K562 (cell line): ENCODE measurements around the gene LBH. TPM values are rescaled to one million over a fixed set of nuclear protein-coding genes. Genes with fewer than 3 reads are reported as not detected.

Source experiments
- ATAC-seq: fragments of 200-7000 bp; cut with Tn5 transposase; 3 replicates; pipeline ENCODE4 v1.9.1; 2020; ENCODE audit warnings: moderate library complexity
- BruUV-seq: library from RNA; stranded (reverse); fragments of 400-500 nt; replicated peaks from 2 replicates; lab custom pipeline; 2021; lab: Mats Ljungman, UMichigan
- CTCF ChIA-PET: fragments of 300-600 bp; formaldehyde crosslinking; extraction: SDS; loops from one replicate; lab custom pipeline; 2021; ENCODE audit warnings: low intra/inter-chr PET ratio; lab: Yijun Ruan, JAX
- POLR2A ChIA-PET: fragments of 300-600, 350-650 bp; sonication (Branson Sonifier 250); formaldehyde crosslinking; extraction: SDS; loops from one replicate; lab custom pipeline; 2021; ENCODE audit warnings: antibody characterized with exemption, inconsistent platforms; lab: Yijun Ruan, JAX
- DNase-seq, 4 experiments: peaks; one replicate each; pipeline versions ENCODE4 v3.0.0 to v3.0.0-alpha.2; 2011 to 2018; ENCODE audit warnings: low spot score in 3 of 4, mixed read lengths in 3 of 4; ENCODE audit errors: extremely low read depth in 1 of 4
- FAIRE-seq: peaks from 2 replicates; lab custom pipeline; 2011; peaks lifted over from hg19 to GRCh38; lab: Jason Lieb, UNC
- H2AFZ ChIP-seq: 2 replicates; pipeline ENCODE4 v1.6.0; 2011; ENCODE audit warnings: low read depth, low read length, control low read depth, inconsistent platforms
- H3K27ac ChIP-seq: fragments of 200-600 bp; 3 replicates; pipeline ENCODE4 v1.8.0; 2011; ENCODE audit warnings: low read depth, mild to moderate bottlenecking, control low read depth, inconsistent platforms, low read length, moderate library complexity, mixed read lengths; ENCODE audit errors: extremely low read depth
- H3K27me3 ChIP-seq, 2 experiments: fragments of 300-600 bp in 1 of 2; 2 replicates in 1 of 2; 3 replicates in 1 of 2; pipeline versions ENCODE4 v1.6.0 to v1.8.0; 2011; ENCODE audit warnings: inconsistent platforms in 2 of 2, low read length in 2 of 2, mild to moderate bottlenecking in 1 of 2, mixed read lengths in 1 of 2, moderate library complexity in 1 of 2; ENCODE audit not compliant: control insufficient read depth in 2 of 2, insufficient read depth in 2 of 2
- H3K36me3 ChIP-seq: fragments of 300-600 bp; 3 replicates; pipeline ENCODE4 v1.8.0; 2011; ENCODE audit warnings: mild to moderate bottlenecking, low read length, inconsistent platforms; ENCODE audit not compliant: control insufficient read depth, insufficient read depth
- H3K4me1 ChIP-seq, 2 experiments: fragments of 200-600 bp in 1 of 2; replicated peaks in 1 of 2; 2 replicates in 1 of 2; 3 replicates in 1 of 2; pipeline versions ENCODE4 v1.5.1 to v1.8.0; 2011; ENCODE audit warnings: inconsistent platforms in 2 of 2, low read length in 2 of 2, mild to moderate bottlenecking in 1 of 2, mixed read lengths in 1 of 2, moderate library complexity in 1 of 2; ENCODE audit not compliant: control insufficient read depth in 2 of 2, insufficient read depth in 2 of 2
- H3K4me2 ChIP-seq: 2 replicates; pipeline ENCODE4 v1.6.1; 2011; ENCODE audit warnings: low read length, control low read depth, inconsistent platforms, mixed read lengths; ENCODE audit not compliant: insufficient read depth
- H3K4me3 ChIP-seq: fragments of 200-600 bp; sonication (generic), shearing (Covaris generic); 2 replicates; pipeline ENCODE4 v1.5.1; 2016; ENCODE audit warnings: control low read depth, inconsistent platforms
- H3K79me2 ChIP-seq: fragments of 200-600 bp; 3 replicates; pipeline ENCODE4 v1.8.0; 2011; ENCODE audit warnings: low read length, inconsistent platforms; ENCODE audit not compliant: control insufficient read depth, insufficient read depth
- H3K9ac ChIP-seq, 2 experiments: 2 replicates each; pipeline versions ENCODE4 v1.6.0 to v1.6.1; 2011; ENCODE audit warnings: low read depth in 2 of 2, low read length in 2 of 2, control low read depth in 1 of 2, inconsistent platforms in 1 of 2, mild to moderate bottlenecking in 1 of 2, mixed read lengths in 1 of 2; ENCODE audit not compliant: insufficient read depth in 1 of 2
- H3K9me1 ChIP-seq: one replicate; pipeline ENCODE4 v1.6.0; 2011; ENCODE audit warnings: inconsistent platforms, mild to moderate bottlenecking, low read length, moderate library complexity; ENCODE audit not compliant: control insufficient read depth, insufficient read depth
- H3K9me3 ChIP-seq: replicated peaks from 2 replicates; pipeline ENCODE4 v1.5.1; 2011; ENCODE audit warnings: low read depth, low read length, inconsistent platforms; ENCODE audit not compliant: control insufficient read depth, insufficient read depth
- H4K20me1 ChIP-seq: replicated peaks from 2 replicates; pipeline ENCODE4 v1.6.1; 2011; ENCODE audit warnings: low read length, inconsistent platforms, mixed read lengths; ENCODE audit not compliant: control insufficient read depth, insufficient read depth
- AFF4 ChIP-seq: sonication (generic); formaldehyde crosslinking; IDR thresholded peaks from 2 replicates; pipeline ENCODE4 v1.8.0; 2023; ENCODE audit warnings: mild to moderate bottlenecking, missing genetic modification reagents
- ARID1B ChIP-seq: fragments of 450-650 bp; IDR thresholded peaks from 2 replicates; pipeline ENCODE4 v1.6.1; 2016; ENCODE audit warnings: antibody characterized with exemption, mild to moderate bottlenecking, inconsistent platforms
- BCL6 ChIP-seq: fragments of 250-450 bp; sonication (Bioruptor Pico); IDR thresholded peaks from 2 replicates; pipeline ENCODE4 v1.4.0; 2020
- FIP1L1 ChIP-seq: fragments of 200-400 bp; formaldehyde crosslinking; IDR thresholded peaks from 2 replicates; pipeline ENCODE4 v1.6.1; 2018; ENCODE audit warnings: mild to moderate bottlenecking, low read depth, low read length; ENCODE audit not compliant: poor library complexity, severe bottlenecking
- HDAC2 ChIP-seq: fragments of 450-650 bp; IDR thresholded peaks from 2 replicates; pipeline ENCODE4 v1.6.1; 2016; ENCODE audit warnings: mild to moderate bottlenecking
- HINFP ChIP-seq: fragments of 450-650 bp; conservative IDR thresholded peaks from 2 replicates; pipeline ENCODE4 v1.6.1; 2016; ENCODE audit warnings: missing genetic modification characterization, low read depth, mild to moderate bottlenecking, control low read depth, missing compliant biosample characterization
- MEIS2 ChIP-seq: fragments of 450-650 bp; IDR thresholded peaks from 2 replicates; pipeline ENCODE4 v1.6.1; 2014; ENCODE audit warnings: mild to moderate bottlenecking; ENCODE audit not compliant: partially characterized antibody
- PPARD ChIP-seq: fragments of 250-450 bp; sonication (Bioruptor Pico); IDR thresholded peaks from 2 replicates; pipeline ENCODE4 v1.8.0; 2022; ENCODE audit warnings: inconsistent platforms, mild to moderate bottlenecking, moderate library complexity
- PRPF4 ChIP-seq: fragments of 200-400 bp; formaldehyde crosslinking; IDR thresholded peaks from one replicate; pipeline ENCODE4 v1.6.1; 2017; ENCODE audit warnings: low read length, low read depth, mild to moderate bottlenecking; ENCODE audit not compliant: insufficient read depth, poor library complexity, severe bottlenecking
- ZBTB33 ChIP-seq: sonication (generic); formaldehyde crosslinking; IDR thresholded peaks from 2 replicates; pipeline ENCODE4 v1.8.1; 2023; ENCODE audit warnings: mild to moderate bottlenecking, missing genetic modification reagents
- ZNF239 ChIP-seq: fragments of 250-450 bp; sonication (Bioruptor Pico); IDR thresholded peaks from 2 replicates; pipeline ENCODE4 v1.4.0; 2020; ENCODE audit warnings: mild to moderate bottlenecking
- WGBS: fragments of 100-300 bp; shearing (Covaris generic); methylation state at CpG from one replicate; pipeline ENCODE4 v1.1.6; 2016; ENCODE audit warnings: low coverage, mixed read lengths; ENCODE audit not compliant: insufficient coverage; ENCODE audit errors: missing lambda C conversion rate; 5-methylcytosine and 5-hydroxymethylcytosine counted together
- in situ Hi-C: fragments of 300-500 bp; cut with MboI; formaldehyde crosslinking; loops from 4 replicates; pipeline ENCODE4 v1.15.0; 2018; ENCODE audit warnings: inconsistent platforms, mixed read lengths
- intact Hi-C: fragments of 100-400 bp; cut with micrococcal nuclease; formaldehyde crosslinking; loops from 2 replicates; pipeline ENCODE4 v1.14.2; 2022
- polyA plus RNA-seq, 8 experiments: library from polyadenylated mRNA; depleted of rRNA in 4 of 8; stranded (reverse) in 5 of 8; unstranded in 3 of 8; fragments of >200 nt; fragmentation: Nextera tagmentation in 2 of 8; fragmentation: Illumina TruSeq in 1 of 8; extraction: Ambion mirVana in 2 of 8; extraction: Trizol in 1 of 8; gene quantifications; 2 replicates each; pipeline versions ENCODE4 v1.2.1 to v1.2.3, GENCODE V29; 2011 to 2014; ENCODE audit warnings: inconsistent platforms in 1 of 8, missing spikeins in 1 of 8
- total RNA-seq, 7 experiments: library from RNA; depleted of rRNA in 6 of 7; stranded (reverse); fragments of >200 nt in 6 of 7; fragmentation: Illumina TruSeq in 2 of 7; extraction: Trizol in 2 of 7; gene quantifications; 2 replicates each; pipeline versions ENCODE4 v1.2.1 to v1.2.3, GENCODE V29; 2011 to 2021; ENCODE audit warnings: low replicate concordance in 1 of 7

LBH gene
- total and polyA plus RNA-seq, 9 of the 15 experiments (the other 6 are each of a cell fraction or from before 2014, with no cell fraction given) = 3.1 to 13.4 (median 7.4) TPM

- in situ Hi-C loops (no loop called here), intact Hi-C loops (no loop called here)
- FAIRE-seq (no peak), ATAC-seq (no peak), DNase-seq (no peak)
- no peaks in the 10 kb centered on the region for H4K20me1 ChIP-seq
- H2AFZ ChIP-seq = no peak overlapping the region
- H3K4me1 ChIP-seq = peaks cover 26% of the 10 kb centered on the region in 2 experiments
- ChIA-PET CTCF (interaction anchor here (0.6 kb wide), 1 partner anchor 1592 kb away, joined by 3 read pairs; no protein-coding TSS in a partner anchor), POLR2A (no interaction called here)
- H3K9ac ChIP-seq = peak overlapping the region in 1 of 2 experiments; percentile 22; a peak in 1 of 4 replicates
- peaks cover 11% of the 10 kb centered on the region; the same call in 2 of the 3 replicates for H3K36me3 ChIP-seq
- no peak for TF ChIP-seq HINFP
- no peak for TF ChIP-seq MEIS2
- no peak for TF ChIP-seq HDAC2
- no peak for TF ChIP-seq ARID1B
- TF ChIP-seq ZBTB33 (CRISPR knock-in tag) = no peak
- no peak for TF ChIP-seq BCL6 (CRISPR knock-in tag)
- no peak for TF ChIP-seq PPARD (CRISPR knock-in tag)
- no peak for TF ChIP-seq PRPF4
- TF ChIP-seq FIP1L1 = no peak
- no peak for TF ChIP-seq ZNF239 (CRISPR knock-in tag)
- no peak for TF ChIP-seq AFF4
- H3K4me3 ChIP-seq = no peak overlapping the region
- BruUV-seq = no TSS peak
- no peaks in the 10 kb centered on the region for H3K9me3 ChIP-seq
- no peak overlapping the region for H3K4me2 ChIP-seq
- H3K27ac ChIP-seq = no peak overlapping the region
- peaks cover 8% of the 10 kb centered on the region; the same call in 2 of the 3 replicates for H3K79me2 ChIP-seq
- H3K27me3 ChIP-seq = no peaks in the 10 kb centered on the region
- WGBS = 75% methylated on average over 17 of the region's 17 CpGs
- no peaks in the 10 kb centered on the region for H3K9me1 ChIP-seq
These were observed 26.2 kb downstream of the LBH start for GRCh38 chr2:30257266-30258214.
